HG03439 (cell line): ENCODE measurements around the gene ECPAS.
"Not testable (repeated sequence)": the region's sequence is repeated elsewhere in the genome, so short reads cannot be mapped to it uniquely, and the experiment has no call there.

Experiments used
- ATAC-seq: cut with Tn5 transposase; IDR thresholded peaks from one replicate; pipeline ENCODE4 v1.9.1; 2021; ENCODE audit warnings: mild to moderate bottlenecking, moderate library complexity; ENCODE audit not compliant: unreplicated experiment

The ECPAS gene, protein sequence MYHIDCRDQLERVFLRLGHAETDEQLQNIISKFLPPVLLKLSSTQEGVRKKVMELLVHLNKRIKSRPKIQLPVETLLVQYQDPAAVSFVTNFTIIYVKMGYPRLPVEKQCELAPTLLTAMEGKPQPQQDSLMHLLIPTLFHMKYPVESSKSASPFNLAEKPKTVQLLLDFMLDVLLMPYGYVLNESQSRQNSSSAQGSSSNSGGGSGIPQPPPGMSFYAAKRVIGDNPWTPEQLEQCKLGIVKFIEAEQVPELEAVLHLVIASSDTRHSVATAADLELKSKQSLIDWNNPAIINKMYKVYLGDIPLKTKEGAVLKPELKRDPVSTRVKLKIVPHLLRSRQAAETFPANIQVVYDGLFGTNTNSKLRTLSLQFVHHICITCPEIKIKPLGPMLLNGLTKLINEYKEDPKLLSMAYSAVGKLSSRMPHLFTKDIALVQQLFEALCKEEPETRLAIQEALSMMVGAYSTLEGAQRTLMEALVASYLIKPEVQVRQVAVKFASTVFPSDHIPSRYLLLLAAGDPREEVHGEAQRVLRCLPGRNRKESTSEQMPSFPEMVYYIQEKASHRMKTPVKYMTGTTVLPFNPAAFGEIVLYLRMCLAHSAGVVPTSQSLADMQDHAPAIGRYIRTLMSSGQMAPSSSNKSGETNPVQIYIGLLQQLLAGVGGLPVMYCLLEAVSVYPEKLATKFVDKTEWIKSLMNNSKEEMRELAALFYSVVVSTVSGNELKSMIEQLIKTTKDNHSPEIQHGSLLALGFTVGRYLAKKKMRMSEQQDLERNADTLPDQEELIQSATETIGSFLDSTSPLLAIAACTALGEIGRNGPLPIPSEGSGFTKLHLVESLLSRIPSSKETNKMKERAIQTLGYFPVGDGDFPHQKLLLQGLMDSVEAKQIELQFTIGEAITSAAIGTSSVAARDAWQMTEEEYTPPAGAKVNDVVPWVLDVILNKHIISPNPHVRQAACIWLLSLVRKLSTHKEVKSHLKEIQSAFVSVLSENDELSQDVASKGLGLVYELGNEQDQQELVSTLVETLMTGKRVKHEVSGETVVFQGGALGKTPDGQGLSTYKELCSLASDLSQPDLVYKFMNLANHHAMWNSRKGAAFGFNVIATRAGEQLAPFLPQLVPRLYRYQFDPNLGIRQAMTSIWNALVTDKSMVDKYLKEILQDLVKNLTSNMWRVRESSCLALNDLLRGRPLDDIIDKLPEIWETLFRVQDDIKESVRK (N-terminal part only)

DNA sequence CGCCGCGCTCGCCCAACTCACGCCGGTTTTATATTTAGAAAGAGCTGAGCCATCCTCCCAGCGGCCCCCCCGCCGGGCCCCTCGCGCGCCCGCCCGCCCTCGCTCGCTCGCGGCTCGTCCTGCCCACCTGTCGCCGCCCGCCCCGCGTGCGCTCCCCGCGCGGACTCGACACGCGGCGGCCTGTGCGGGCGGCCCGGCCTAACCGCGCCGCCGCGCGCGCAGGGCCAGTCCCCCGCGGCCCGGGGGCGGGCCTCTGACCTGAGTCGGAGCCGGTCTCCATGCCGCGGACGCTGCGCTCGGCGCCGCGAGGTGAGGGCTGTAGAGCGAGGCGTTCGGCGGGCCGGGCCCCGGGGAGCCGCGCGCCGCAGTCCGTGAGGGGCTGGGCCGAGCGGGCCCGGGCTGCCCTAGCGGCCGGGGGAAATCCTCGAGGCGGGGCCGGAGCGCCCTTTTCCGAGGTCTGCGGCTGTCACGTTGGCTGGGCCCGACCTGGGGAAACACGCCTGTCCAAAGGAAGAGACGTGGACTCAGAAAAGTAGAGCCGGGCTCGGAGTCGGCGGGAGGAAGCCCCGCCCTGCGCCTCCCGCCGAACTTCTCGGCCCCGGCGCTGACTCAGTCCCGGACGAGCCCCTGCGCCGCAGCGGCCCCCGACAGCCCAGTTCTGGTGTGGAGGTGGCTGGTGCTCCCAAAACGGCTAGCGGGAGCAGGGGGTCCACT lies at the start of gene ECPAS:
ECPAS (minus strand) TSS at position 526 of the 714 bp plus-strand sequence. CDS start 11,465 bp downstream, outside the sequence.
- peak; percentile 53 for ATAC-seq

DNA sequence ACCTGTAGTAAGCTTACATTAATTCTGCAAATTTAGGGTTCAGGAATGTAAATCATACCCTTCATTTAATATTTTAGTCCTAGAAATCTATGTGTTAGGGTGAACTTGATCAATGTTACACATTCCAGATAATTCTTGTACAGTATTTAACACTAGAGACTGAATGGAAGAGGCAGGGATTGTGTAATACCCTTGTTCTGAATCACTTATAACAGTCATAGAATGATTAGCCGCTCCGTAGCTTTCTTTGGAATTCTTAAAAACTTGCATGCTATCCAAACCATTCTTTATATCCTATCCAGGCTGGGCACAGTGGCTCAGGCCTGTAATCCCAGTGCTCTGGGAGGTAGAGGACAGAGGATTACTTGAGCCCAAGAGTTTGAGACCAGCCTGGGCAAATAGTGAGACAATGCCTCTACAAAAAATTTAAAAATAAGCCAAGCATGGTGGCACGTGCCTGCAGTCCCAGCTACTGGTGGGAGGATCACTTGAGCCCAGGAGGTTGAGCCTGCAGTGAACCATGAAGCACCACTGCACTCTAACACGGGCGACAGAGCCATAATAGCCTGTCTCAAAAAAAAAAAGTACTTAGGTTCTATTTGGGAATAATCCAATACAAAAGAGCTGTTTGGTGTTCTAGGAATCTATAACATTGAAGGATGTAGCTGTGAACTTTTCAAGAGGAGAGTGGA lies 49.1 kb upstream of the ECPAS start:
- no peak for ATAC-seq

DNA sequence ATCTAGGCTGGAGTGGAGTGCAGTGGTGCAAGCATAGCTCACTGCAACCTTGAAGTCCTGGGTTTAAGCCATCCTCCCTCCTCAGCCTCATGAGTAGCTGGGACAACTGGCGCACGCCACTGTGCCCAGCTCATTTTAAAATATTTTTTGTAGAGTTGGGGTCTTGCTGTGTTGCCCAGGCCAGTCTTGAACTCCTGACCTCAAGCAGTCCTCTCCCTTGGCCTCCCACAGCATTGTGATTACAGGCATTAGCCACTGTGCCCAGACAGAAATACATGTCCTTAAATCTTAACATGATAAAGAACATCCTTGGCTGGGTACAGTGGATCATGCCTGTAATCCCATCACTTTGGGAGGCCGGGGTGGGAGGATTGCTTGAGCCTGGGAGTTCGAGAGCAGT lies 47.5 kb upstream of the ECPAS start:
- ATAC-seq: no peak

DNA sequence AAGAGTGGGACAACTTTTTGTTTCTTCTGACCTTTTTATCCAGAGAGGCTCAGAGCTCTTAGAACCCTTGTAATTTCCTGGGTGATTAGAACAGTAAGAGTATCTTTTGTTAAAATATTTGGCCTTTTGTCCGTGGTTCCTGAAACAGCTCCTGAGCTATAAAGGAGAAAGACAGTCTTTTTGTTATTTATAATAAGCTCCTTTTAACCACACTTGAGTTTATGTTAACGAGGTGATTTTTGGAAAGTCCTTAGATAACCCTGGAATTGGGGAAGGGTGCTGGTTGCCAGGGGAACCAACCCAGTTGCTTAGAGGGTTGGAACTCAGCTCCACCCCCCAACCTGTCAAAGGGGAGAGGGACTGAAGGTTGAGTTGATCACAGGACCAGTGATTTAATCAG lies 45.6 kb upstream of the ECPAS start:
- no peak for ATAC-seq

DNA sequence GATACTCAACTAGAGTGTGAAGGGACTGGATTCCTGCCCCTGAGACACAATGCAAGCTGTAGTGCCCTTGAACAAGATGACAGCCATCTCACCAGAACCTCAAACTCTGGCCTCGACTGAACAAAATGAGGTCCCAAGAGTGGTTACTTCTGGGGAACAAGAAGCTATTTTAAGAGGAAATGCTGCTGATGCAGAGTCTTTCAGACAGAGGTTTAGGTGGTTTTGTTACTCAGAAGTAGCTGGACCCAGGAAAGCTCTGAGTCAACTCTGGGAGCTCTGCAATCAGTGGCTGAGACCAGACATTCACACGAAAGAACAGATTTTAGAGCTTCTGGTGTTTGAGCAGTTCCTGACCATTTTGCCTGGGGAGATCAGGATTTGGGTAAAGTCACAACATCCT lies 43.2 kb upstream of the ECPAS start:
- ATAC-seq: no peak

DNA sequence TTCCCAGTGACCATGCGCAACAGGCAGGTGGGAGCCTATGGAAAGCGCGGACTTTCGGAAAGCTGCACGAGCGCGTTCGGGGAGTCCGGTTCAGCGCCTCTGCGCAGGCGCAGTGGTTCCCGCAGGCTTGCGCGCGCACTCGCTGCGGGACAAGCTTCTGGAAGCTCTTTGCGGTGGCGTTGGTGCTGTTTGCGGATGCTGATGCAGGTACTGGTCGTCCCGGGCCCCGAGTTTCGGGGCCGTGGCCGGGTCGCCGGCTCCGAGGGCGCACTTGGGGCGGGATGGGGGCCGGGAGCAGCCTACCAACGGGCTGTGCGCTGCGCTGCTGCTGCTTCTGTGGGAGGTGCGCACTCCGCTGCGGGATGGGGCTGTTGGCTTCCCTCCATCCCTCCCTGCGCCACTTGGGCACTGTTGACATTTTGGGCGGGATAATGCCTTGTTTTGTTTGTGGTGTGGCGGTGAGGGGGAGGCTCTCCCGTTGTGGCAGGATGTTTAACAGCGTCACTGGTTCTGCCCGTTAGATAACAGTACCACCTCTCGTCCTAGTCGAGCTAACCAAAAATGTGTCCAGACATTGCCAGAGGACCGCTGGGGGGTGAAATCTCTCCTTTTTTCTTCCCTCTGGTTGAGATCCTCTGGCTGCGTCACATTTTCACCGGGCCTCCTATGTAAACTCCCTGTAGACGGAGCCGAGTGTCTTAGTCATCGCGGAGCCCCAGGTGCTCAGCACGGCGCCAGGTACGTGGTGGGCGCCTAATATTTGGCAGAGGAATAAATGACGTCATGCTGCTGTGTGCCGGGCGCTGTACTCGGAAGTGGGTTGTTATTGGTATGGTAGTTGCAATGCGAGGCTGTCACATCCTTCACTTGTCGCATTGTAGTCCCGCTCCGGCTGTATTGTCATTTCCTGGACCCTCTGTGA lies 41.1 kb upstream of the ECPAS start, which contains the start of gene ZNF483:
ZNF483 (plus strand) TSS at position 124 of the 922 bp plus-strand sequence. CDS start 2,217 bp downstream, outside the sequence.
- ATAC-seq: no peak

DNA sequence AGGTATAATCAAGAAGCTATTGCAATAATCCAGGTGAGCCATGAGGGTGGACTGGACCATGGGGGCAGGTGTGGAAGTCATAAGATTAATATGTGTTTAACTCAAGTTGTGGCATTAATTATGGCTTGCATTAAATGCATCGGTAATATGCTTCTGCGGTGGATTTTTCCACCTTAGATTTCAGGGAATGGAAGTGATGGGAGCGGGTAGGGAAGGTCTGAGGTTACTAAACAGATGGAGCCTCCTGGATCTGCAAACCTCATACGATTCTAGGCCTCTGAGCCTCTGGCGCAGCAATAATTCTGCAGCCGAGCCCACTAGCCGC lies 40.5 kb upstream of the ECPAS start:
- no peak for ATAC-seq

DNA sequence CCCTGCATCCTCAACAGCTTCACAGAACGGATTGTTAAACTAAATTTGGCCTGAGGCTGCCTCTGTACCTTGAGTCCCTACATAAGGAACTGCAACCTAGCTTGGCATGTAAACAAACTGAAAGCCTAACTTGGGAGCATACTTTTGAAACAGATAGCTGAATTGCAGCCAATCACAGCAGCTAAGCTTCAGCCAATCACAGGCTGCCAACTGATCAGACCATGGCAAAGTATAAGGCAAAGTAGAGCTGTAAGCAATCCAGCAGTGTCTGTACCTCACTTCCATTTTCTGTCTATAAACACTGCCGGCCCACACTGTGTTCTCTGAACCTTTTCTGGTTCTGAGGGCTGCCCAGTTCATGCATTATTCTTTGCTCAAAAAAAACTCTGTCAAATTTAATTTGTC lies 31.9 kb upstream of the ECPAS start:
- no peak for ATAC-seq

DNA sequence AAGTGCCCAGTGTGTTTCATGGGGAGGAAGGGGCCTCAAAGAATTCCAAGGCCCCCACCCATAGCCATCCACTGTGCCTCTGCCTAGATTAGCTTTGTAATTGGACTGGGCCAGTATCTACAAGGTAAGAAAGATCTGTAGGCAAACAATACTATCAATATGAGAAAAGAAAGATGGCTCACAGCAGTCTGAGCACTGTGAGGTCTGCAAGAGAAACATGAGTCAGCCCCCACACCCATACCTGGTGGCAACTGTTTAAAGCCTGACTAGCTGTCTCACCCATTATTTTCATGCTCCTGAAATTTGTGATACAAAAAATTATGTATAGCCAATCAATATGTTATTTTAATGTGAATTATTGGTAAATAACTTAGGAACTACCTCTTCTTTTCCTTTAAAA lies 30.8 kb upstream of the ECPAS start:
- no peak for ATAC-seq

DNA sequence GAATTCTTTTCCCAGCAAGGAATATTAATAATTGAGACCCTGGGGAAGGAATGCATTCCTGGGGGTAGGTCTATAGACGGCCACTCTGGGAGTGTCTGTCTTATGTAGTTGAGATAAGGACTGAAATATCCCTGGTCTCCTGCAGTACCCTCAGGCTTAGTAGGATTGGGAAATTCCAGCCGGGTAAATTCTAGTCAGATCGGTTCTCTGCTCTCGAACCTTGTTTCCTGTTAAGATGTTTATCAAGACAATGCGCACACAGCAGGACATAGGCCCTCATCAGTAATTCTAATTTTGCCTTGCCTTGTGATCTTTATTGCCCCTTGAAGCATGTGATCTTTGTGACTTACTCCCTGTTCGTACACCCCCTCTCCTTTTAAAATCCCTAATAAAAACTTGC lies 27.4 kb upstream of the ECPAS start:
- ATAC-seq: not testable (repeated sequence)

DNA sequence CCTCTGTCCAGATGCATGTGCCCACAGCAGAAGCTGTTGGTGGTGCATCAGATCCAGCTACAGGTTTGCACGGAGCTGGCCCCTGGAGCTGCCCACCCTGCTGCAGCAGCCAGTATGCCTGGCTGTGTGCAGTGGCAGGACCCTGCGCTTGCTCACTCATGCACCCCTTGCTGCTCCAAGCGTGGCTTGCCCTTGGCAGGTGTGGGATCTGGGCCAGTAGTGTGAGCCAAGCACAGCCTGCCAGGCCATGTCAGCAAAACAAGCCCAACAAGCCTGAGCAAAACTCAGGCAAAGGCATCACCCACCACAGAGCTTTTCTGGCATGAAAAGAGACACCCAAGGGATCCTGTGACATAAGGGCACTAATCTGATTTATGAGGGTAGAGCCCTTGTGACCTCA lies 18.3 kb upstream of the ECPAS start:
- ATAC-seq: no peak

DNA sequence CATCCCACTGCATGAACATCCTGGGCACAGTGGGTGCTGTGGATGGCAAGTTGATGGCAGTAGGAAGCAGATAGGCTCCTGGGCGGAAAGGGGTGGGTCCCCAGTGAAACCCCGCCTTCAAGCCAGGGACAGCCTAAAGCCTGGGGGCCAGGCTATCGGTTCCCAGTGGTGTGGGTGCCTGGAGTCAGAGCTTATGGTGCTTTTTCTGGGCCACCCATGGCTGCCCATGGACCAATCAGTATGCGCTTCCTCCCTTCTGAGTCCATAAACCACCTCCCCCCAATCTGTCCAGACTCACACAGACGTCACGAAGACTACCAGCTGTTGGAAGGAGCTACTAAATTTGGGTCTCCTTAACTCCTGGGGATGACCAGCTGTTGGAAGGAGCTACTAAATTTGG lies 17.5 kb upstream of the ECPAS start:
- no peak for ATAC-seq

DNA sequence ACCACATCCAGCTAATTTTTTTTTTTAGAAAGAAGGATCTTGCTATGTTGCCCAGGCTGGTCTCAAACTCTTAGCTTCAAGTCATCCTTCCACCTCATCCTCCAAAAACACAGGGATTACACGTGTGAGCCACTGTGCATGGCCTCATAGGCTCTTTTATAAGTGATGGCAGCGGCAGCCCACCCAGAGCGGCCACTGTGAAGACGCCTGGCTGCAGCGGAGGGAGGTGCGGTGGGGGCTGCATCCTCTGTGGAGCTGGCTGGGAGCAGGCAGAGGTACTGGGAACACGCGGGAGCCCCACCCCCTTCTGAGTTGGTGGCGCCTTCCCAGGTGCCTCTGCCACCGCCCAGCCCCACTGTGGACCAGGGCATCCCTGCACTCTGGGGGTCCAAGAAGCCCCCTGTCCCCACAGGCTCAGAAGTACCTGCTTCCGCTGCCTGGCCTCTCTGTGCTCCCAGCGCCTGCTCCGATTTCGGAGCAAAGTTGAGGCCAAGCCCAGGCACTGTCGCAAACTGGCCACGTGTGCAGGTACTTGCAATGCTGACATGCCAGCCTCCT lies 16.9 kb upstream of the ECPAS start:
- ATAC-seq: no peak

DNA sequence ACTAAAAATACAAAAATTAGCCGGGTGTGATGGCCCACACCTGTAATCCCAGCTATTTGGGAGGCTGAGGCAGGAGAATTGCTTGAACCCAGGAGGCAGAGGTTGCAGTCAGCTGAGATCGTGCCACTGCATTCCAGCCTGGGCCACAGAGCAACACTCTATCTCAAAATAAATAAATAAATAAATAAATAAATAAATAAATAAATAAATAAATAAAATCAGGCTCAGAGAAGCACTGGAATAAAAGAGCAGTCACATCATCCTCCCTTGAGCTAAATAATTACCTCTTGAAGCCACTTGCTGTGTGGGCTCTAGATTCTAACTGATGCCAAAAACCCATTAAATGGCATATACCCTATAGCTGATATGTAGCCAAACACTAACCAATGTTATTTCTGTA lies 13.0 kb upstream of the ECPAS start:
- ATAC-seq: not testable (repeated sequence)

DNA sequence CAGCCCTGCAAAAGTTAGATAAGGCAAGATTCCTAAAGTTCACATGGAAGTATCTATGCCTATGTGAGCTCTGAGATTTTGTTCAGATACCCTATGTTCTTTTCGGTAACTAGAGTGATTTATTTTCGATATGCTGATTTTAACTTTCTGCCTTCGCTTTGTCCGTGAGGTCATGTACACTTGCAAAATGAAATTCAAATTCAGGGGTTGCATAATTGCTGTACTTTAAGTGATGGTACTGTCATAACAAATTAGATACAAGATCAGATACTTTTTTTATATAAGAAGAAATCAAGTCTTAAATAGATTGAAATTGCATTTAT lies 350 bp upstream of the ECPAS start:
- ATAC-seq: no peak

DNA sequence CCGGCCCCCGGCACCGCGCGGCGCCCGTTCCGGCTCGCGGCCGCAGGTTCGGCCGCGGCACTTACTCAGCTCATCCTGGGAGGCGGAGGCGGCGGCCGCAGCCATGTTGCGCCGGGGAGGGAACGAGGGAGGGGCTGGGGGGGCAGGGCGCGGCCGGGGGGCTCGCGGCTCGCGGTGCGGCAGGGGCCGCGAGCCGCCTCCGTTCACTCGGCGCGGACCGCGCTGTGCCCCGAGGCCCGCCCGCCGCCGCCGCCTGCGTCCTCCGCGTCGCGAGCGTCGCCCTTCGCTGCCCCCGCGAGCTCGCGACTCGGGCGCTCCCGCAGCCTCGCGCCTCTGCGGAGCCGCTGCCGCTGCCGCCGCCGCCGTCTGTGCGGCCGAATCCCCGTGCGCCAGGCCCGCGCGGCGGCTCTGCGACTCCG lies 735 bp downstream of the ECPAS start:
- peak; percentile 35 for ATAC-seq

DNA sequence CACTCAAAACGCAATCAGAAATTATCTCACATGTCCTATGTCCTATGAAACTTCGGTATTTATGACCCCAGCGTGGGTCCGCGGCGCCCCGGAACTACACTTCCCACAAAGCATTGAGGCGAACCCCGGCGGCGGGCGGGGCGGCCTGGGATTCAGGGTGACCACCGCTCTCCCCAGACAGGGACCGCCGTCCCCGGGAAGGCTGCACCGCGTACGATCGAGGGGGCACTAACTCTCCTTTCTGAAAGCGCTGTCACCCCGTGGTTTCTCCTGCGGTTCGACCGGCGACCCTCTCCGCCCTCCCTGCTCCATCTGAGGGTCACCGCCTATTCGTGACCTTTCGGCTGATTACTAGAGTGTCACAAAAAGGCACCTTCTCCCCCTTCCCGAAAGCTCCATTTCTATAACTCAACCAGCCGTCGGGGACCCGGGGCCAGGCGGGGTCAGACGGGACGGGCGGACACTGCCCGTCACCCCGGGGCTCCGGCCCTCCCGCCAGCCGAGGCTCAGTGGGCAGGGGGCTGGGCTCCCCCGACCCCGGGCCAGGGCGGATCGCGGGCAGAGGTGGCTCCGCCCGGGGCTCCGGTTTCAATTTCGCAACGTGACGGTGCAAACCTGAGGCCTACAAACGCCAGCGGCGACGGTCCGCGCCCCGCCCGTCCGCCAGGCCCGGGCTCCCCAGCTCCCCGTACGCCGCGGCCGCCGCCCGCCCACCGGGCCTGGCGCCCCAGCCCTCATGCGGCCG lies 1.3 kb downstream of the ECPAS start:
- peak; percentile 66 for ATAC-seq
